Activated naive CD8-positive, alpha-beta T cell treated with anti-CD3 and anti-CD28 coated beads, Interleukin-2, amount 10 ng/mL, durations not matched to agents 7 days and 5 days (primary cell): ENCODE measurements around the gene TMPRSS12. TPM values are rescaled to one million over a fixed set of nuclear protein-coding genes. Genes with fewer than 3 reads are reported as not detected.
"Not testable (repeated sequence)": the region's sequence is repeated elsewhere in the genome, so short reads cannot be mapped to it uniquely, and the experiment has no call there.

Source experiments
- ATAC-seq: fragments of 150-1000 bp; cut with Tn5 transposase; one replicate; pipeline ENCODE4 v1.10.0; 2021; ENCODE audit warnings: low read depth, moderate library complexity
- POLR2A ChIA-PET: fragments of 350-600 bp; sonication (Branson Sonifier 250); formaldehyde crosslinking; loops from one replicate; lab custom pipeline; 2021; ENCODE audit warnings: antibody characterized with exemption; lab: Charles Lee
- DNase-seq: peaks from one replicate; pipeline ENCODE4 v3.0.0; 2021
- H3K27ac Mint-ChIP-seq: one replicate; pipeline ENCODE4 v1.8.0; 2022; ENCODE audit warnings: mild to moderate bottlenecking, mixed read lengths
- H3K27me3 Mint-ChIP-seq: one replicate; pipeline ENCODE4 v1.8.0; 2022; ENCODE audit warnings: mild to moderate bottlenecking, moderate library complexity, mixed read lengths
- H3K36me3 Mint-ChIP-seq: one replicate; pipeline ENCODE4 v1.8.0; 2021; ENCODE audit warnings: mild to moderate bottlenecking, mixed read lengths
- H3K4me1 Mint-ChIP-seq: one replicate; pipeline ENCODE4 v1.8.0; 2021; ENCODE audit warnings: mixed read lengths
- H3K4me3 Mint-ChIP-seq: one replicate; pipeline ENCODE4 v1.8.0; 2022; ENCODE audit warnings: mild to moderate bottlenecking, moderate library complexity, mixed read lengths
- H3K9me3 Mint-ChIP-seq: one replicate; pipeline ENCODE4 v1.8.0; 2021; ENCODE audit warnings: mixed read lengths
- total RNA-seq, 2 experiments: library from RNA; stranded (reverse); gene quantifications; one replicate each; pipeline ENCODE4 v1.2.3, GENCODE V29; 2021

Gene TMPRSS12
- total RNA-seq, 2 experiments from 2014 or later = not detected

DNA sequence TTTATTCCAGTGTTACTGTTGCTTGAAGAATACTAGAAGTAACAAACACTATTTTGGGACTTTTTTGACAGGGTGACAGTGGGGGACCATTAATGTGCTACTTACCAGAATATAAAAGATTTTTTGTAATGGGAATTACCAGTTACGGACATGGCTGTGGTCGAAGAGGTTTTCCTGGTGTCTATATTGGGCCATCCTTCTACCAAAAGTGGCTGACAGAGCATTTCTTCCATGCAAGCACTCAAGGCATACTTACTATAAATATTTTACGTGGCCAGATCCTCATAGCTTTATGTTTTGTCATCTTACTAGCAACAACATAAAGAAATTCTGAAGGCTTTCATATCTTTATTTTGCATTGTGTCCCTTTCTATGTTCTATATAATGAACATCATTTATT lies 44.5 kb downstream of the TMPRSS12 start:
- DNase-seq (no peak), ATAC-seq (no peak)
- no peaks in the 10 kb centered on the region for H3K27me3 Mint-ChIP-seq
- H3K36me3 Mint-ChIP-seq = no peaks in the 10 kb centered on the region
- POLR2A ChIA-PET = no interaction called here
- no peak overlapping the region for H3K27ac Mint-ChIP-seq
- no peak overlapping the region for H3K4me3 Mint-ChIP-seq
- peaks cover 2% of the 10 kb centered on the region for H3K9me3 Mint-ChIP-seq
- H3K4me1 Mint-ChIP-seq = no peaks in the 10 kb centered on the region

DNA sequence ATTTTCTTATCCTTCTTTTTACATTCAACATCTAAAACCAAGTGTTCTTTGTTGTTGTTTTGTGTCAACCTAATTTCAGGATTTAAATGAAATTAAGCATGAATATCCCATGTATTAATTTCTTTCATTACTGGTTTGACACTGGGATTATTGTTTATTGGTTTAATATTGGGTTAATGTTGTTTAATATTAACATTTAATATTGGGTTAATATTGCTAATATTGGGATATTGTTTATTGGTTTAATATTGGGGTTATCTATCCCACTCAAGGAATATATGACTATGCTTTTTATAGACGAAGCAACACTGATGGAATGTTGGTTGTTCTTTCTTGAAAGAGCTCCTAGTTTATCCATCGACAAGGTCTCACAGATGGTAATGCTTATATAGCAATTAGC lies 45.9 kb downstream of the TMPRSS12 start:
- no peaks in the 10 kb centered on the region for H3K4me1 Mint-ChIP-seq

DNA sequence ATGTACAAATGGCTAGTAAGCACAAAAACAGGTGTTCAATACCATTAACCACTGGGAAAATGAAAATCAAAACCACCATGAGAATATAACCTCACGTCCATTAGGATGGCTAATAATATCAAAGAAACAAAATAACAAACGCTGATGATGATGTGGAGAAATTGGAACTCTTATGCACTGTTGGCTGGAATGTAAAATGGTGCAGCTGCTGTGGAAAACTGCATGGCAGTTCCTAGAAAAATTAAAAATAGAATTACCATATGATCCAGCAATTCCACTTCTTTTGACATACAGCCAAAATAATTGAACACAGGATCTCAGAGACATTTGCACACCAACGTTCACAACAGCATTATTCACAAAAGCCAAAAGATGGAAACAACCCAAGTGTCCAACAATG lies 51.5 kb downstream of the TMPRSS12 start:
- no peak for DNase-seq
- ATAC-seq = no peak
- Mint-ChIP-seq H3K9me3 (no peaks in the 10 kb centered on the region), H3K36me3 (no peaks in the 10 kb centered on the region), H3K4me1 (no peaks in the 10 kb centered on the region), H3K27ac (no peak overlapping the region), H3K27me3 (peaks cover 3% of the 10 kb centered on the region), H3K4me3 (no peak overlapping the region)
- POLR2A ChIA-PET = no interaction called here

More for the DNA sequence above, 45.9 kb downstream of the TMPRSS12 start:
- no peak for ATAC-seq
- Mint-ChIP-seq H3K27me3 (no peaks in the 10 kb centered on the region), H3K27ac (no peak overlapping the region), H3K36me3 (no peaks in the 10 kb centered on the region), H3K4me3 (no peak overlapping the region), H3K9me3 (no peaks in the 10 kb centered on the region)
- no peak for DNase-seq
- POLR2A ChIA-PET = no interaction called here

GRCh38 chr12:50901685-50902113 lies 59.0 kb downstream of the TMPRSS12 start:
- H3K9me3 Mint-ChIP-seq = no peaks in the 10 kb centered on the region
- H3K27me3 Mint-ChIP-seq = no peaks in the 10 kb centered on the region
- H3K36me3 Mint-ChIP-seq = no peaks in the 10 kb centered on the region
- no peak overlapping the region for H3K27ac Mint-ChIP-seq
- ATAC-seq = no peak
- no peak overlapping the region for H3K4me3 Mint-ChIP-seq
- no peaks in the 10 kb centered on the region for H3K4me1 Mint-ChIP-seq
- no peak for DNase-seq
- POLR2A ChIA-PET = no interaction called here

- H3K27me3 Mint-ChIP-seq, H3K4me1 Mint-ChIP-seq, H3K27ac Mint-ChIP-seq, ATAC-seq, H3K36me3 Mint-ChIP-seq, DNase-seq, POLR2A ChIA-PET, H3K4me3 Mint-ChIP-seq: not testable (repeated sequence)
- H3K9me3 Mint-ChIP-seq = peaks cover 13% of the 10 kb centered on the region
Observed at GRCh38 chr12:50908479-50908878, 65.8 kb downstream of the TMPRSS12 start.

DNA sequence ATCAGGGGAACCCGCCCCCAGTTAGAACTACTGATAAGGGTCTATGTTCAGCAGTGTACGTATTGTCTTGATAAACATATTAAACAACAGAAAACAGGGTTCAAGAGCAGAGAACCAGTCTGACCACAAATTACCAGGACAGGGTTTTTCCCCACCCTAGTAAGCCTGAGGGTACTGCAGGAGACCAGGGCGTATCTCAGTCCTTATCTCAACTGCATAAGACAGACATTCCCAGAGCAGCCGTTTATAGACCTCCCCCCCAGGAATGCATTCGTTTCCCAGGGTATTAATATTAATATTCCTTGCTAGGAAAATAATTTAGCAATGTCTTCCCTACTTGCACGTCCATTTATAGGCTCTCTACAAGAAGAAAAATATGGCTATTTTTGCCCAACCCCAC lies 69.6 kb downstream of the TMPRSS12 start:
- H3K27ac Mint-ChIP-seq, H3K4me3 Mint-ChIP-seq, DNase-seq, H3K36me3 Mint-ChIP-seq, ATAC-seq, H3K4me1 Mint-ChIP-seq, POLR2A ChIA-PET, H3K27me3 Mint-ChIP-seq: not testable (repeated sequence)
- peaks cover 31% of the 10 kb centered on the region for H3K9me3 Mint-ChIP-seq

DNA sequence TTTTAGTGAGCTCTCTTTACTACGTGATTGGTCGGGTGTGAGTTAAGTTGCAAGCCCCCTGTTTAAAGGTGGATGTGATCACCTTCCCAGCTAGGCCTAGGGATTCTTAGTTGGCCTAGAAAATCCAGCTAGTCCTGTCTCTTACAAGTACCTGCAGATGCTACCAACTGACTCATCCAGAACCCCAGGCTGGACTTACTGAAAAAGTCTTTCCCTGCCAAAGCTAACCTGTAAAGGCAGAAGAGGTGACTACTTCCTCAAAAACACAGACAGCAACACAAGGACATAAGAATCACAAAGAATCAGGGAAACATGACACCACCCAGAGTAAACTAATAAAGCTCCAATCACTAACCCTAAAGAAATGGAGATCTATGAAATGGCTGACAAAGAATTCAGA lies 70.5 kb downstream of the TMPRSS12 start:
- no peak overlapping the region for H3K4me3 Mint-ChIP-seq
- peaks cover 9% of the 10 kb centered on the region for H3K36me3 Mint-ChIP-seq
- peaks cover 31% of the 10 kb centered on the region for H3K9me3 Mint-ChIP-seq
- POLR2A ChIA-PET = no interaction called here
- no peaks in the 10 kb centered on the region for H3K4me1 Mint-ChIP-seq
- no peak for ATAC-seq
- no peak overlapping the region for H3K27ac Mint-ChIP-seq
- H3K27me3 Mint-ChIP-seq = peaks cover 5% of the 10 kb centered on the region
- no peak for DNase-seq

DNA sequence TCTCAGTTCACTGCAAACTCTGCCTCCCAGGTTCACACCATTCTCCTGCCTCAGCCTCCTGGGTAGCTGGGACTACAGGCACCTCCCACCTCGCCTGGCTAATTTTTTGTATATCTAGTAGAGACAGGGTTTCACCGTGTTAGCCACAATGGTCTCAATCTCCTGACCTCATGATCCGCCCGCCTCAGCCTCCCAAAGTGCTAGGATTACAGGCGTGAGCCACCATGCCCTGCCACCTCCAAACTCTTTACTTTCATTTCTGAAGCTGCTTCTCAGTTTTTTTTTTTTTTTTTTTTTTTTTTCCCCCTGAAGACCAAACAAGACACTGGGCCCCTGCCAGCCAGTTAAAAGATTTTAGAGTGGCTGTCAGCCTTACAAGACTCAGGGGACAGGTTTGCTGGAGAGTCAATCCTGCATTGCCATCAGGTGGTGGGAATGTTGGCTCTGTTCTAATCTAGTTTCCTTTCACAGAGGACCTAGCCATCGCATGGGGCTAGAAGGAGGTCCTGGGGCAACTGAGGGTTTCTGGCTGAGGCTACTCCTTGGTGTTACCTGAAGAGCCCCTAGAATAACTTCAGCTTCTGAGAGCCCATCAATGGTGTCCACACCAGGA lies 72.3 kb downstream of the TMPRSS12 start:
- POLR2A ChIA-PET = no interaction called here
- Mint-ChIP-seq H3K27ac (no peak overlapping the region), H3K9me3 (peaks cover 31% of the 10 kb centered on the region), H3K36me3 (peaks cover 12% of the 10 kb centered on the region), H3K4me3 (no peak overlapping the region), H3K4me1 (peaks cover 12% of the 10 kb centered on the region), H3K27me3 (peaks cover 5% of the 10 kb centered on the region)
- DNase-seq (no peak), ATAC-seq (no peak)

GRCh38 chr12:50916292-50916691 lies 73.6 kb downstream of the TMPRSS12 start:
- Mint-ChIP-seq H3K36me3 (peaks cover 15% of the 10 kb centered on the region), H3K27ac (no peak overlapping the region), H3K4me1 (peaks cover 13% of the 10 kb centered on the region), H3K27me3 (peaks cover 3% of the 10 kb centered on the region), H3K9me3 (peaks cover 27% of the 10 kb centered on the region), H3K4me3 (no peak overlapping the region)
- no peak for DNase-seq
- ATAC-seq = no peak
- POLR2A ChIA-PET = no interaction called here

DNA sequence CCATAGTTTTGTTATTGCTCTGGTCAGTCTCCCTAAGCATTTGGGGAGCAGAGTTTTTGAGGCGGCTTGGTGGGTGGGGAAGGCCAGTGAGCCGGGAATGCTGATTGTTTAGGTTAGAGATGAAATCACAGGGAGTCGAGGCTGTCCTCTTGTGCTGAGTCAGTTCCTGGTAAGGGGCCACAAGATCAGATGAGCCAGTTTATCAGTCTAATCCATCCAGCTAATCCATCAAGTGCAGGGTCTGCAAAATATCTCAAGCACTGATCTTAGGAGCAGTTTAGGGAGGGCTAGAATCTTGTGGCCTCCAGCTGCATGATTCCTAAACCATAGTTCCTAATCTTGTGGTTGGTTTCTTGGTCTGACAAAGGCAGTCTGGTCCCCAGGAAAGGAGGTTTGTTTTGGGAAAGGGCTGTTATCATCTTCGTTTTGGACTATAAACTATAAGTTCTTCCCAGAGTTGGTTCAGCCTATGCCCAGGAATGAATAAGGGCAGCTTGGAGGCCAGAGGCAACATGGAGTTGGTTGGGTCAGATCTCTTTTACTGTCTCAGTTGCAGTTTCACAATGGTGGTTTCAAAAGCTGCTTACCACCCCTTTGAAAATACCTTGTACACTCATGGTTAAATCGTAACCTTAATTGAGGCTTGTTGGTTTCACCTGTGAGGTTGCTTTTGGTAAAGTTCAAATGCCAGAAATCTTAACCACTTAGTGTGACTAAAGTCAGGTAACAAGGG lies 76.0 kb downstream of the TMPRSS12 start:
- Mint-ChIP-seq H3K27me3 (no peaks in the 10 kb centered on the region), H3K36me3 (peaks cover 12% of the 10 kb centered on the region), H3K4me3 (no peak overlapping the region), H3K9me3 (peaks cover 15% of the 10 kb centered on the region), H3K27ac (no peak overlapping the region), H3K4me1 (peaks cover 21% of the 10 kb centered on the region)
- POLR2A ChIA-PET = no interaction called here
- ATAC-seq = no peak
- no peak for DNase-seq

GRCh38 chr12:50922820-50923219 lies 80.1 kb downstream of the TMPRSS12 start:
- peaks cover 9% of the 10 kb centered on the region for H3K36me3 Mint-ChIP-seq
- H3K9me3 Mint-ChIP-seq = no peaks in the 10 kb centered on the region
- DNase-seq = no peak
- POLR2A ChIA-PET = interaction anchor here (0.6 to 0.8 kb wide), 2 partner anchors 315 to 418 kb away, joined by 3 to 4 read pairs; partner anchors contain the start of genes DAZAP2 and DIP2B
- H3K4me1 Mint-ChIP-seq = peaks cover 45% of the 10 kb centered on the region
- H3K4me3 Mint-ChIP-seq = no peak overlapping the region
- H3K27me3 Mint-ChIP-seq = no peaks in the 10 kb centered on the region
- H3K27ac Mint-ChIP-seq = no peak overlapping the region
- ATAC-seq = no peak

DNA sequence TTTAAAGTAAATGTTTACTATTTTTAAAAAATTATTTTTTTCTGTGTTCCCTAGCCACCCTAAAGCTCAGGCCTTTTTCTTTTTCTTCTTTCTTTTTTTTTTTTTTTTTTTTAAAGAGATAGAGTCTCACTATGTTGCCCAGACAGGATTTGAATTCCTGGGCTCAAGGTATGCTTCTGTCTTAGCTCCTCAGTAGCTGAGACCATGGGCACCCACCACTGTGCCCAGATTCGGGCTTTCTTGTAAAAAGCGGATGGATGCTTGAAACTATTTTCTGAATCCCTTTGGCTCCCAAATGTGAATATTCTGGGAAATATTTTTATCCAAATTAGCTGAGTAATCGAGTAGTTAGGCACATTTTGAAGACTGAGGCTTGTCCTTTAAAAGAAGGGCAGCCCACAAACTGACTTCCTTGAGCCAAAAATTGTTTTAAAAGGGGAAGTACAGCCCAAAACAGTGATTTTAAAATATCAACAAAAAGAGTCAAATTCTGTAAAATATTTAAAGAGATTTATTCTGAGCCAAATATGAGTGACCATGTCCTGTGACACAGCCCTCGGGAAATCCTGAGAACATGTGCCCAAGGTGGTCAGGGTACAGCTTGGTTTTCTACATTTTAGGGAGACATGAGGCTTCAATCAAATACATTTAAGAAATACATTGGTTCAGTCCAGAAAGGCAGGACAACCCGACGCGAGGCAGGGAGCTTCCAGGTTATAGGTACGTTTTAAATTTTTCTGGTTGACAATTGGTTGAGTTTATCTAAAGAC lies 80.8 kb downstream of the TMPRSS12 start:
- no peak for ATAC-seq
- Mint-ChIP-seq H3K27me3 (no peaks in the 10 kb centered on the region), H3K4me3 (peak overlapping the region; percentile 82), H3K9me3 (no peaks in the 10 kb centered on the region), H3K36me3 (peaks cover 3% of the 10 kb centered on the region), H3K27ac (peak overlapping the region; percentile 79), H3K4me1 (peaks cover 45% of the 10 kb centered on the region)
- no peak for DNase-seq
- POLR2A ChIA-PET = interaction anchor here (0.6 to 0.8 kb wide), 3 partner anchors 159 to 419 kb away, joined by 3 to 4 read pairs (median 3); partner anchors contain the start of genes ATF1, DAZAP2 and DIP2B

- POLR2A ChIA-PET = interaction anchor here (0.8 kb wide), 1 partner anchor 160 kb away, joined by 3 read pairs; the partner anchor contains the start of gene ATF1
- Mint-ChIP-seq H3K27me3 (no peaks in the 10 kb centered on the region), H3K4me1 (peaks cover 41% of the 10 kb centered on the region), H3K36me3 (peaks cover 3% of the 10 kb centered on the region), H3K27ac (peak overlapping the region; percentile 79), H3K9me3 (no peaks in the 10 kb centered on the region), H3K4me3 (peak overlapping the region; percentile 82)
- ATAC-seq = no peak
- DNase-seq = no peak
Observed at GRCh38 chr12:50924131-50924438, 81.4 kb downstream of the TMPRSS12 start.
